Adipocyte (in vitro differentiated cells): ENCODE measurements around the gene MLH3.

Experiments used
- DNase-seq: peaks from one replicate; pipeline ENCODE4 v3.0.0-alpha.2; 2015; ENCODE audit warnings: low read depth
- H3K27me3 ChIP-seq: replicated peaks from 2 replicates; pipeline ENCODE4 v1.7.0; 2013; ENCODE audit warnings: mild to moderate bottlenecking, low read length, moderate library complexity; ENCODE audit not compliant: control insufficient read depth, insufficient read depth
- H3K36me3 ChIP-seq: 2 replicates; pipeline ENCODE4 v1.7.0; 2013; ENCODE audit warnings: low read length, mild to moderate bottlenecking, moderate library complexity; ENCODE audit not compliant: control insufficient read depth, insufficient read depth, severe bottlenecking
- H3K4me1 ChIP-seq: 2 replicates; pipeline ENCODE4 v1.7.0; 2013; ENCODE audit warnings: mild to moderate bottlenecking, low read length, moderate library complexity; ENCODE audit not compliant: control insufficient read depth, insufficient read depth
- H3K4me3 ChIP-seq: 2 replicates; pipeline ENCODE4 v1.7.0; 2013; ENCODE audit warnings: mild to moderate bottlenecking, low read length, moderate library complexity
- H3K9ac ChIP-seq: 2 replicates; pipeline ENCODE4 v1.7.0; 2013; ENCODE audit warnings: mild to moderate bottlenecking, low read length, moderate library complexity
- H3K9me3 ChIP-seq: 2 replicates; pipeline ENCODE4 v1.7.0; 2013; ENCODE audit warnings: mild to moderate bottlenecking, low read length, moderate library complexity; ENCODE audit not compliant: control insufficient read depth

Gene MLH3

DNA sequence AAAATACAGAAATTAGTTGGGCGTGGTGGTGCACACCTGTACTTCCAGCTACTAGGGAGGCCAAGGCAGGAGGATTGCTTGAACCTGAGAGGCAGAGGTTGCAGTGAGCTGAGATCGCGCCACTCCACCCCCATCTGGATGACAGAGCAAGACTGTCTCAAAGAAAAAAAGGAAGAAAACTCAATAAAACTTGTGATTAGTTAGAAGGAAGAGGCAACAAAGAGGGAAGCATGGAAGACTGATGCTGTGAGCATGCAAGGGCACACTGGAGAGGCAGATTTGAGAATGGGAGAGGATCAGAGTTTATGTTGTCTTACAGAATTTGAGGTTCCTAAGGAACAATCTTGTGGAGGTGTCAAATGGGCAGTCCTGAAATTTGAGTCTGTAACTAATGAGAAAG is 15.4 kb upstream of the MLH3 start:
- Histone ChIP-seq H3K9ac (no peak overlapping the region), H3K4me1 (peaks cover 26% of the 10 kb centered on the region), H3K4me3 (no peak overlapping the region), H3K9me3 (no peaks in the 10 kb centered on the region), H3K36me3 (no peaks in the 10 kb centered on the region), H3K27me3 (no peaks in the 10 kb centered on the region)
- DNase-seq, result no peak

DNA sequence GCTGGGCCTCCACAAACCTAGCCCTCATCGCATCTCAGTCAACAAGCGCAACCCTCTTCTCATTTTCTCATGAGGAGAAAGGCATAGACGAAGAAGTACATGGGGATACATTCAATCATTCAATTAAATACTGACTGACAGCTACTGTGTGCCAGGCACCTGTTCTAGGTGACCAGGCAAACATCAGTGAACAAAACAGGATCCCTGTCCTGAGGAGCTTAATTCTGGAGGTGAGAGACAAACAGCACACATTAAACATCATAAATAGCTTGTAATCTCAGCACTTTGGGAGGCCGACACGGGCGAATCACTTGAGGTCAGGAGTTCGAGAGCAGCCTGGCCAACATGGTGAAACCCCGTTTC is 12.9 kb upstream of the MLH3 start:
- Histone ChIP-seq H3K4me3 (peak overlapping the region; percentile 98), H3K27me3 (no peaks in the 10 kb centered on the region), H3K9ac (peak overlapping the region; percentile 88), H3K9me3 (no peaks in the 10 kb centered on the region), H3K36me3 (no peaks in the 10 kb centered on the region), H3K4me1 (peaks cover 14% of the 10 kb centered on the region)
- DNase-seq, result no peak

DNA sequence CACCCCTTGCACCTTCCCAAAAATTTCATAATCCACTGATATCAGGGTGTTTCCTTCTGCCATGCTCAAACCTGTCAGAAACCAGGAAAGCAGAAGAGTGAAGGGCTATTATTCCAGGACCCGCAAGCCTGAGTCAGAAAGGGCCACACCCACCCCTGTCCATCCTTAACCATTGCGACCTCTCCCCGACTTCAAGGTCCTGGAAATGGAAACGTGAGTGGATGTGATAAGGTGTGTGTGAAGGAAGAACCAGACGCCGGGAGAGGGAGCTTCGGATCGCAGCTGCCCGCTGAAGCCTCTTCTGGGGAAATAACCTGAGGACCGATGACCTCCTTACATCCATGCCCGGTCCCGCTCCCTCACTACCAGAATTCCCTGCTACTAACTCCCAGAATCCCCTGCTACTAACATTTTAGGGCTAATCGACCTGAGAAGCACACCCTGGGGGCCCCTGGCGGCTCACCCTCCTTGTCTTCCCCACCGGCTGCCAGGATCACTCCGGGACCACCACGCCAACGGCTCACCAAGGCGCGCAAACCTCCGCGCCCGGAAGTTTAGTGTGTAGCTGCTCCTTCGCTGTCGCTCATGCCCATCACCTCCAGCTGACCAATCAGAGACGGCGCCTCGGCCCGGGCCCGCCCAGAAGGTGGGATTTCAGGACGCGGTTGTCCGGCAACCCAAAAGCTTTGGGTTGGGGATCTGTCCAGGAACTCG is 12.4 kb upstream of the MLH3 start, which contains the start of gene ACYP1:
Gene ACYP1 (minus strand): TSS at position 534 of the 714 bp plus-strand sequence. CDS start 471 bp downstream, at position 63.
- DNase-seq, result peak; percentile 95
- Histone ChIP-seq H3K4me3 (peak within 1 kb of the TSS; percentile 98), H3K9ac (peak within 1 kb of the TSS; percentile 88), H3K27me3 (no peaks in the 10 kb centered on the region), H3K36me3 (no peaks in the 10 kb centered on the region), H3K4me1 (peaks cover 11% of the 10 kb centered on the region), H3K9me3 (no peaks in the 10 kb centered on the region)

DNA sequence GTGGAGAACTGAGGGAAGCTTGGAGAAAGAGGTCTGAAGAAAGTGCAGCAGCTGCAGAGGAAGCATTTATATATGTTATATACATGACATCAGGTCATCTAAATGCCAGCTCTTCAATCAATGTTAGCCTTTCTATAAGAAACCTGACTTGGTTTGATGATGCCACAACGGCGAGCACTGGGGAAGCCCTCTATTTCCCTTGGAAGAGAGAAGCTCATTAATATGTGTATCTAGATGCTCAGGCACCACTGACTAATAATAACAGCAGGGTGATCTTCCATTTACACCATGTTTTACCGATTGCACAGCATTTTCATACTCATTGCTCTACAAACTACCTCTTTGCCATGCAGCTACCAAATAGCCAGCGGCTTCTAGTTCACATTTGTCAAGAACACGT is 11.7 kb upstream of the MLH3 start:
- Histone ChIP-seq H3K36me3 (no peaks in the 10 kb centered on the region), H3K9me3 (no peaks in the 10 kb centered on the region), H3K4me3 (peak overlapping the region; percentile 98), H3K9ac (peak overlapping the region; percentile 88), H3K4me1 (peaks cover 7% of the 10 kb centered on the region), H3K27me3 (no peaks in the 10 kb centered on the region)
- no peak for DNase-seq

DNA sequence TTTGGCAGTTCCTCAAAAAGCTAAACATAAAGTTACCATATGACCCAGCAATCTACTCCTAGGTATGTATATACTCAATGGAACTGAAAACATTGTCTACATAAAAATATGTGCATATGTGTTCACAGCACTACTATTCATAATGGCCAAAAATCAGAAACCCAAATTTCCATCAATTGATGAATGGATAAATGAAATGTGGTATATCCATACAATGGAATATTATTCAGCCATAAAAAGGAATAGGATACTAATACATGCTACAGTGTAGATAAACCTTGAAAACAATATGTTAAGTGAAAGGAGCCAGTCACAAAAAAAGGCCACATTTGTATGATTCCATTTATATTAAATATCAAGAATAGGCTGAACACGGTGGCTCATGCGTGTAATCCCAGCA is 9.2 kb upstream of the MLH3 start:
- Histone ChIP-seq H3K4me1 (peaks cover 11% of the 10 kb centered on the region), H3K36me3 (no peaks in the 10 kb centered on the region), H3K27me3 (no peaks in the 10 kb centered on the region), H3K9ac (no peak overlapping the region), H3K9me3 (no peaks in the 10 kb centered on the region), H3K4me3 (no peak overlapping the region)
- DNase-seq, result no peak

DNA sequence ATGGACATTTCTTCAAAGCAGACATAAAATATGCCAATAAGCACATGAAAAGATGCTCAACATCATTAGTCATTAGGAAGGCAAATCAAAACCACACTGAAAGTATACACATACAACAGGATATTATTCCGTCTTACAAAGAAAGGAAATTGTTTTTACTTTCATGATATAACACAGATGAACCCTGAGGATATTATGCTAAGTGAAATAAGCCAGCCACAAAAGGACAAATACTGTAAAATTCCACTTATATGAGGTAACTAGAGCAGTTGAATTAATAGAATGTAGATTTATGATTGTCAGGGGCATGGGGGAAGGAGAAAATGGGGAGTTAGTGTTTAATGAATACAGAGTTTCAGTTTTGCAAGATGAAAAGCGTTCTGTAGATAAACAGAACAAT is 8.4 kb upstream of the MLH3 start:
- H3K27me3 ChIP-seq, result no peaks in the 10 kb centered on the region
- peaks cover 14% of the 10 kb centered on the region for H3K4me1 ChIP-seq
- no peak overlapping the region for H3K9ac ChIP-seq
- H3K9me3 ChIP-seq, result no peaks in the 10 kb centered on the region
- no peak overlapping the region for H3K4me3 ChIP-seq
- DNase-seq, result peak; percentile 52
- H3K36me3 ChIP-seq, result no peaks in the 10 kb centered on the region

DNA sequence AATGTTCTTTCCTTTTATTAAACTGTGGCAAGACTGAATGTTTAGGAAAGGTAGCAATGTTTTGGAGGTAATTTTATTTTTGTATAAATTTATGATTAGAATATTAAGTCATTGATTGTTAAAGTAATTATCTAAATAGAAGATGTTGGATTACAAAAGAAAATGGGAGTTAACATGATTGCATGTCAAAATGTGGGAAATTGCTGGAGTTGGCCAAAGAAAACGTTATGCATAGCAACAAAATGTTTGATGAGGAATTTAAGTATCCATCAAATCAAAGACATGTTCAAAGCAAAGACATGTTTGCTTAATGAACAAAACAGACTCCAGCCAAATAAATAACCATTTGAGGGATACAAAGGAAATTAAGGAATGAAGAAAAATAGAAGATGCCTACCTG is 3.2 kb upstream of the MLH3 start:
- Histone ChIP-seq H3K9ac (no peak overlapping the region), H3K4me3 (no peak overlapping the region), H3K36me3 (no peaks in the 10 kb centered on the region), H3K4me1 (peaks cover 37% of the 10 kb centered on the region), H3K27me3 (no peaks in the 10 kb centered on the region), H3K9me3 (no peaks in the 10 kb centered on the region)
- DNase-seq, result no peak

DNA sequence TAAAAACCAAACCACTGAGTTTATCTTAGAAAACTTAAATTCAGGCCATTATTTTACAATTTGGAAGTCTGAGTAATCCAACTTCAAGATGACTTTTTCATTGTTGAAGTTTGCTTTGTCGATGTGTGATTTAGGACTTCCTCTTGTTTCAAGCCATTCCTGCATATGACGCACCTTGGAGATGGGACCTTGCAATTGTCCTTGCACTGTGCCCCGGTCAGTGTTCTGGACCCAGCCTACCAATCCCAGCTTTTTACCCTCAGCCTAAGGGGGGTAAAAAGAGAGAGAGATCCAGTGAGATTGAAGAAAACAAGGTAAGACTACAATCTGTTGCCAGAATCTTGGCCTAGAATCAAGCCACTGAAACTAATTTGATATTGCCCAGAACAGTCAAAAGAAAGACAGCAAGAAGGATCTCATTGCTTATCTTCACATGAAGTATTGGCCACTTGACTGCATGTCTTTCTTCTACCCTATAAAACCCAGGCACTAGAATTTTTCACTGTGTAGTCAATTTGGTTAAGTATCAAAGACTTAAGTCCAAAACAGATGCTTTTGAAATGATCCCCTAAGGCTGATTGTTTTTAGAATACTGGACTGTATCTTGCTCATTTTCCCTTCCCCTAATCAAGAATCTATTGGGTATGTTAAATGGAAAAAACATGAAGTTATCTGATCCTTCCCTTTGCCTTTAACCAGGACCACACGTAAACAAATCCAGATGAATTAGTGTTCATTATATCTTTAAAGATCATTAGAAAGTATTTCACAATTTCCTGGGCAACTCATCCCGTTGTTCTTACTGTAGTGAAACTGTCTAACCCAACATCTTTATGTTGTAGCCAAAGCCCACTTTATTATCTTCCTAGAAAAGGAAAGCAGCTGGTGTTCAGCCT is 2.4 kb upstream of the MLH3 start:
- Histone ChIP-seq H3K9me3 (no peaks in the 10 kb centered on the region), H3K4me1 (peaks cover 45% of the 10 kb centered on the region), H3K9ac (no peak overlapping the region), H3K4me3 (no peak overlapping the region), H3K27me3 (no peaks in the 10 kb centered on the region), H3K36me3 (no peaks in the 10 kb centered on the region)
- DNase-seq, result peak; percentile 62

DNA sequence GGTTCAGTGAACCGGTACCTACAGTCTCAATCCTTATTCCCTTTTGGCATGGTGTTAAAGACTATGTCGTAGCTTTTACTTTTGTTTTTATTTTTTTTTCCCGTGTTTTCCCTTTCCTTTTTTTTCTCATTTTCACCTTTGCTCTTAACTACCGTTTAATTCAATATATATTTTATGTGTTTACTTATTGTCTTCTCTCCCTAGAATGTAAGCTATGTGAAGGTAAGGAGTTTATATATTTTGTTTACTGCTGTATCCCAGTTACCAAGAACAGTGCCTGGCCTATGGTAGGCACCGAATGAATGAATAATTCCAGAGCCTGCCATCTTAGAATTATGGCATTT is 261 bp upstream of the MLH3 start:
- Histone ChIP-seq H3K36me3 (no peaks in the 10 kb centered on the region), H3K9me3 (no peaks in the 10 kb centered on the region), H3K4me3 (peak overlapping the region; percentile 79), H3K27me3 (no peaks in the 10 kb centered on the region), H3K9ac (peak overlapping the region; percentile 81), H3K4me1 (peaks cover 58% of the 10 kb centered on the region)
- no peak for DNase-seq

DNA sequence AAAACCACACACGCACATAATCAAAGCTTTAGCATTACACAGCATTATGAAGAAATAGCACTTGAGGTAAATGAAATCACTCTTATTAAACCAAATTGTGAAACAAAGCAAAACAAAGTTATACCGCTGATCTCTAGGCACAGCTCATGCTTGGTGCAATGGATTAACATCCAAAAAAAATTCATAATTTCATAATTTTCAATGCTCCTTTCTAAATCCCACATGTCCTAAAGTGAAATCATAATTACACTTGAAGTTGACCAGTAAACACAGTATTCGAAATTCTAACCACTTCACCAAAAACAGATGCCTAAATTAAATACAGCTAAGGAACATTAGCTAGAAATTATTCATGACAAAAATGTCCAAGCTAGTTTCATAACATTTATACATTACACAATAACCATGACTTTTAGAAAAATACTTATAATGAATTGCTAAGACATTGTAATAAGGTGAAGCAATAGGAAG is 1.5 kb downstream of the MLH3 start:
- no peaks in the 10 kb centered on the region for H3K27me3 ChIP-seq
- H3K9me3 ChIP-seq, result no peaks in the 10 kb centered on the region
- peak overlapping the region; percentile 55 for H3K4me3 ChIP-seq
- peak overlapping the region; percentile 81 for H3K9ac ChIP-seq
- no peaks in the 10 kb centered on the region for H3K36me3 ChIP-seq
- H3K4me1 ChIP-seq, result peaks cover 54% of the 10 kb centered on the region
- peak; percentile 91 for DNase-seq

DNA sequence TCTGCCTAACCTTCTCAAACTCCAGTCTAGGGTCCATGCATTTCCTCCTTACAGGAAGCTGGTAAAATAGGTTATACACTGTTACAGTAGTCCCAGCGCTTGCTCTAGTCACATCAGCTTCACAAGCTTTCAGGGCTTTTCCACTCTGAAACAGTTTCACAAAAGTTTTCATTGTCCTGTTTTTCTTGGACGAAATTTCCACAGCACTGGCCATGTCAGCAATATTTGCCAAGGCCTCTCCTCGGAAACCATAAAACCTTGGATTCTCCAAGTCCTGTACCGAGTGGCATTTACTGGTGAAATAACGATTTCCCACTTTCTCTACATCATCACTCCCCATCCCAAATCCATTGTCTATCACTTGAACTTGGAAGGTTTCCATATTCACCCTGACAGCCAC is 2.1 kb downstream of the MLH3 start:
- Histone ChIP-seq H3K4me1 (peaks cover 54% of the 10 kb centered on the region), H3K9me3 (no peaks in the 10 kb centered on the region), H3K4me3 (peak overlapping the region; percentile 55), H3K9ac (peak overlapping the region; percentile 28), H3K36me3 (no peaks in the 10 kb centered on the region), H3K27me3 (no peaks in the 10 kb centered on the region)
- no peak for DNase-seq
